WTC11 (cell line): ENCODE results near the gene TTLL10.

Experiments used
- ATF1 ChIP-seq: sonication (generic); formaldehyde crosslinking; IDR thresholded peaks from 2 replicates; pipeline ENCODE4 v1.8.1; 2023; ENCODE audit warnings: mild to moderate bottlenecking, moderate library complexity, missing genetic modification reagents
- CTCF ChIP-seq: fragments of 200-600 bp; IDR thresholded peaks from 2 replicates; pipeline ENCODE4 v1.8.0; 2022; ENCODE audit warnings: antibody characterized with exemption
- E2F1 ChIP-seq: sonication (generic); formaldehyde crosslinking; IDR thresholded peaks from 2 replicates; pipeline ENCODE4 v1.8.0; 2022; ENCODE audit warnings: mild to moderate bottlenecking, missing genetic modification reagents
- FOXJ3 ChIP-seq: sonication (generic); formaldehyde crosslinking; IDR thresholded peaks from 2 replicates; pipeline ENCODE4 v1.9.0; 2021; ENCODE audit warnings: missing genetic modification reagents, mild to moderate bottlenecking, borderline replicate concordance
- FOXP1 ChIP-seq: sonication (generic); formaldehyde crosslinking; IDR thresholded peaks from 2 replicates; pipeline ENCODE4 v1.8.0; 2022; ENCODE audit warnings: missing genetic modification reagents, mild to moderate bottlenecking, moderate library complexity, borderline replicate concordance
- KAT7 ChIP-seq: sonication (generic); formaldehyde crosslinking; IDR thresholded peaks from 2 replicates; pipeline ENCODE4 v1.8.1; 2023; ENCODE audit warnings: missing genetic modification reagents, mild to moderate bottlenecking, borderline replicate concordance
- MAX ChIP-seq: sonication (generic); formaldehyde crosslinking; IDR thresholded peaks from 2 replicates; pipeline ENCODE4 v1.8.0; 2022; ENCODE audit warnings: mild to moderate bottlenecking, missing genetic modification reagents
- NR2C2 ChIP-seq: sonication (generic); formaldehyde crosslinking; IDR thresholded peaks from 2 replicates; pipeline ENCODE4 v1.8.0; 2022; ENCODE audit warnings: mild to moderate bottlenecking, missing genetic modification reagents
- TEAD4 ChIP-seq: sonication (generic); formaldehyde crosslinking; IDR thresholded peaks from 2 replicates; pipeline ENCODE4 v1.8.0; 2022; ENCODE audit warnings: mild to moderate bottlenecking, missing genetic modification reagents
- USF2 ChIP-seq: sonication (generic); formaldehyde crosslinking; IDR thresholded peaks from 2 replicates; pipeline ENCODE4 v1.8.1; 2023; ENCODE audit warnings: mild to moderate bottlenecking, missing genetic modification reagents, moderate library complexity
- ZBTB21 ChIP-seq: sonication (generic); formaldehyde crosslinking; IDR thresholded peaks from 2 replicates; pipeline ENCODE4 v1.8.1; 2023; ENCODE audit warnings: mild to moderate bottlenecking, missing genetic modification reagents, borderline replicate concordance
- ZNF232 ChIP-seq: sonication (generic); formaldehyde crosslinking; IDR thresholded peaks from 2 replicates; pipeline ENCODE4 v1.8.0; 2022; ENCODE audit warnings: mild to moderate bottlenecking, missing genetic modification reagents
- TF ChIP-seq, protein P1 (sequence below): sonication (generic); formaldehyde crosslinking; conservative IDR thresholded peaks from 2 replicates; pipeline ENCODE4 v1.8.1; 2023; ENCODE audit warnings: mild to moderate bottlenecking, low read depth, missing genetic modification reagents, moderate library complexity

DNA sequence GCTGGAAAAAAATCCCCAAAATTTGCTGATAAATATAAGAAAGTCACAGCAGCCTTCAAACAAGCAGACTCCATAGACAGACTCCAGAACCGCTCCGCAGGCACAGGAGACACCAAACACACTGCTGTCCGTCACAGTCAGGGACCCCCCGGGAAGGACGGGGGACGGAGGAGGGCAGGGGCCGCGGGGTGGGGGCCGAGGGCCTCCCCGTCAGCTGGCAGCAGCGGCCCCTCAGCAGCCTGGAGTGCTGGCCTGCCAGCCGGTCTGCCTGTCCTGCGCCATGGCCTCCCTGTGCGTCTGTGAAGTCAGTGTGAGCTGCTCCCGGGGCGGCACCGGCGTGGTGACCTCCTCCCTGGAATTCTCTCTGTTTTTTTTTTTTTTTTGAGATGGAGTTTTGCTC is 47.7 kb upstream of the TTLL10 start:
- no peak for TF ChIP-seq E2F1 (CRISPR knock-in tag)
- no peak for TF ChIP-seq FOXP1 (CRISPR knock-in tag)
- TF ChIP-seq CTCF = no peak
- TF ChIP-seq USF2 (CRISPR knock-in tag) = no peak
- TF ChIP-seq TEAD4 = no peak
- TF ChIP-seq FOXJ3 (CRISPR knock-in tag) = no peak
- TF ChIP-seq MAX (CRISPR knock-in tag) = no peak
- no peak for TF ChIP-seq ZNF232 (CRISPR knock-in tag)
- TF ChIP-seq ATF1 (CRISPR knock-in tag) = no peak
- TF ChIP-seq, protein P1, sequence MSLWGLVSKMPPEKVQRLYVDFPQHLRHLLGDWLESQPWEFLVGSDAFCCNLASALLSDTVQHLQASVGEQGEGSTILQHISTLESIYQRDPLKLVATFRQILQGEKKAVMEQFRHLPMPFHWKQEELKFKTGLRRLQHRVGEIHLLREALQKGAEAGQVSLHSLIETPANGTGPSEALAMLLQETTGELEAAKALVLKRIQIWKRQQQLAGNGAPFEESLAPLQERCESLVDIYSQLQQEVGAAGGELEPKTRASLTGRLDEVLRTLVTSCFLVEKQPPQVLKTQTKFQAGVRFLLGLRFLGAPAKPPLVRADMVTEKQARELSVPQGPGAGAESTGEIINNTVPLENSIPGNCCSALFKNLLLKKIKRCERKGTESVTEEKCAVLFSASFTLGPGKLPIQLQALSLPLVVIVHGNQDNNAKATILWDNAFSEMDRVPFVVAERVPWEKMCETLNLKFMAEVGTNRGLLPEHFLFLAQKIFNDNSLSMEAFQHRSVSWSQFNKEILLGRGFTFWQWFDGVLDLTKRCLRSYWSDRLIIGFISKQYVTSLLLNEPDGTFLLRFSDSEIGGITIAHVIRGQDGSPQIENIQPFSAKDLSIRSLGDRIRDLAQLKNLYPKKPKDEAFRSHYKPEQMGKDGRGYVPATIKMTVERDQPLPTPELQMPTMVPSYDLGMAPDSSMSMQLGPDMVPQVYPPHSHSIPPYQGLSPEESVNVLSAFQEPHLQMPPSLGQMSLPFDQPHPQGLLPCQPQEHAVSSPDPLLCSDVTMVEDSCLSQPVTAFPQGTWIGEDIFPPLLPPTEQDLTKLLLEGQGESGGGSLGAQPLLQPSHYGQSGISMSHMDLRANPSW (CRISPR knock-in tag) = no peak
- no peak for TF ChIP-seq ZBTB21 (CRISPR knock-in tag)
- TF ChIP-seq KAT7 (CRISPR knock-in tag) = no peak
- no peak for TF ChIP-seq NR2C2 (CRISPR knock-in tag)
